Endothelial cell of umbilical vein (primary cell): ENCODE data around the gene ELOVL2. TPM values are rescaled to one million over a fixed set of nuclear protein-coding genes. Genes with fewer than 3 reads are reported as not detected.

Experiments used
- BruUV-seq: library from RNA; stranded (reverse); fragments of 400-500 nt; replicated peaks from 2 replicates; lab custom pipeline; 2021; lab: Mats Ljungman, UMichigan
- CTCF ChIA-PET: fragments of 300-600, 350-600 bp; sonication (Branson Sonifier 250); formaldehyde crosslinking; loops from one replicate; lab custom pipeline; 2021; ENCODE audit warnings: antibody characterized with exemption, inconsistent platforms; lab: Charles Lee
- POLR2A ChIA-PET: fragments of 300-600, 350-600 bp; sonication (Branson Sonifier 250); formaldehyde crosslinking; loops from one replicate; lab custom pipeline; 2021; ENCODE audit warnings: antibody characterized with exemption, inconsistent platforms; lab: Charles Lee
- DNase-seq: peaks from one replicate; pipeline ENCODE4 v3.0.0-alpha.2; 2011; ENCODE audit warnings: low read depth, low spot score
- FAIRE-seq: peaks from 2 replicates; lab custom pipeline; 2011; peaks lifted over from hg19 to GRCh38; lab: Jason Lieb, UNC
- H2AFZ ChIP-seq: 2 replicates; pipeline ENCODE4 v1.6.0; 2012; ENCODE audit warnings: low read depth, low read length, control low read depth, inconsistent platforms
- H3K27ac ChIP-seq: 2 replicates; pipeline ENCODE4 v1.5.1; 2011; ENCODE audit warnings: low read depth, mild to moderate bottlenecking, control low read depth, low read length, moderate library complexity; ENCODE audit not compliant: insufficient read depth
- H3K27me3 ChIP-seq, 2 experiments: 2 replicates each; pipeline versions ENCODE4 v1.6.0 to v1.6.1; 2011; ENCODE audit warnings: low read length in 2 of 2, mixed read lengths in 1 of 2; ENCODE audit not compliant: control insufficient read depth in 2 of 2, insufficient read depth in 2 of 2
- H3K36me3 ChIP-seq, 2 experiments: 2 replicates in 1 of 2; 3 replicates in 1 of 2; pipeline ENCODE4 v1.5.1; 2011; ENCODE audit warnings: low read length in 2 of 2, mild to moderate bottlenecking in 1 of 2, moderate library complexity in 1 of 2; ENCODE audit not compliant: control insufficient read depth in 2 of 2, insufficient read depth in 2 of 2; ENCODE audit errors: extremely low read depth in 1 of 2
- H3K4me1 ChIP-seq: 3 replicates; pipeline ENCODE4 v1.5.1; 2011; ENCODE audit warnings: mild to moderate bottlenecking, low read length; ENCODE audit not compliant: control insufficient read depth, insufficient read depth; ENCODE audit errors: extremely low read depth
- H3K4me2 ChIP-seq: 2 replicates; pipeline ENCODE4 v1.6.1; 2011; ENCODE audit warnings: low read length, control low read depth, mixed read lengths; ENCODE audit not compliant: insufficient read depth
- H3K4me3 ChIP-seq, 3 experiments: fragments of 200-600 bp in 1 of 3; sonication (generic), shearing (Covaris generic) in 1 of 3; replicated peaks in 1 of 3; 2 replicates each; pipeline ENCODE4 v1.5.1; 2011 to 2016; ENCODE audit warnings: control low read depth in 3 of 3, low read length in 3 of 3, mild to moderate bottlenecking in 2 of 3, inconsistent platforms in 1 of 3, low read depth in 1 of 3, moderate library complexity in 1 of 3; ENCODE audit not compliant: insufficient read depth in 1 of 3
- H3K79me2 ChIP-seq: 2 replicates; pipeline ENCODE4 v1.6.0; 2012; ENCODE audit warnings: low read length, inconsistent platforms; ENCODE audit not compliant: control insufficient read depth, insufficient read depth
- H3K9ac ChIP-seq: replicated peaks from 2 replicates; pipeline ENCODE3; 2011; ENCODE audit warnings: low read length, control low read depth; ENCODE audit not compliant: insufficient read depth; ENCODE audit errors: extremely low read depth
- H3K9me1 ChIP-seq: replicated peaks from 3 replicates; pipeline ENCODE4 v1.6.0; 2011; ENCODE audit warnings: mild to moderate bottlenecking, low read length; ENCODE audit not compliant: control insufficient read depth, insufficient read depth; ENCODE audit errors: extremely low read depth
- H3K9me3 ChIP-seq: replicated peaks from 2 replicates; pipeline ENCODE4 v1.5.1; 2012; ENCODE audit warnings: low read length, inconsistent platforms; ENCODE audit not compliant: control insufficient read depth, insufficient read depth
- H4K20me1 ChIP-seq: replicated peaks from 2 replicates; pipeline ENCODE3; 2011; ENCODE audit warnings: mild to moderate bottlenecking, low read length; ENCODE audit not compliant: control insufficient read depth, insufficient read depth; ENCODE audit errors: extremely low read depth
- CTCF ChIP-seq, 2 donors: IDR thresholded peaks; 1 replicate in 1 of 2; 2 replicates in 1 of 2; pipeline ENCODE4 v1.5.1; 2011; ENCODE audit warnings: low read length in 2 of 2, mild to moderate bottlenecking in 2 of 2, moderate library complexity in 2 of 2, control low read depth in 1 of 2, inconsistent platforms in 1 of 2, low read depth in 1 of 2; ENCODE audit not compliant: insufficient read depth in 1 of 2; ENCODE audit errors: extremely low read depth in 1 of 2
- EZH2 ChIP-seq: IDR thresholded peaks from 2 replicates; pipeline ENCODE4 v1.6.1; 2012; ENCODE audit warnings: borderline replicate concordance, low read depth, mild to moderate bottlenecking, moderate library complexity, low read length, inconsistent platforms; ENCODE audit not compliant: severe bottlenecking
- FOS ChIP-seq: IDR thresholded peaks from 2 replicates; pipeline ENCODE4 v1.6.1; 2011; ENCODE audit warnings: mild to moderate bottlenecking, low read length, moderate library complexity, borderline replicate concordance; ENCODE audit not compliant: insufficient read depth
- GATA2 ChIP-seq: IDR thresholded peaks from 2 replicates; pipeline ENCODE4 v1.7.0; 2011; ENCODE audit warnings: low read depth, mild to moderate bottlenecking, moderate library complexity, mixed read lengths, low read length; ENCODE audit not compliant: insufficient read length, insufficient read depth
- JUN ChIP-seq: IDR thresholded peaks from 2 replicates; pipeline ENCODE4 v1.6.1; 2011; ENCODE audit warnings: borderline replicate concordance, low read depth; ENCODE audit not compliant: insufficient read length, insufficient read depth
- MAX ChIP-seq: IDR thresholded peaks from 2 replicates; pipeline ENCODE4 v1.6.1; 2011; ENCODE audit not compliant: insufficient read depth, insufficient read length
- MYC ChIP-seq: IDR thresholded peaks from one replicate; pipeline ENCODE4 v1.6.1; 2011; ENCODE audit warnings: mild to moderate bottlenecking, low read depth, low read length
- POLR2A ChIP-seq: IDR thresholded peaks from 2 replicates; pipeline ENCODE4 v1.6.1; 2012; ENCODE audit warnings: low read depth, mild to moderate bottlenecking, control low read depth, low read length
- POLR2AphosphoS5 ChIP-seq: IDR thresholded peaks from 2 replicates; pipeline ENCODE4 v1.6.1; 2012; ENCODE audit warnings: low read depth, mild to moderate bottlenecking, control low read depth, low read length, moderate library complexity; ENCODE audit not compliant: insufficient read depth
- dilution Hi-C: fragments of 300-500 bp; cut with MboI; formaldehyde crosslinking; loops from one replicate; pipeline ENCODE4 v1.15.0; 2019; ENCODE audit warnings: low sequenced_read_pairs; ENCODE audit not compliant: extremely low pct_ligation_motif_present
- intact Hi-C: fragments of 100-400 bp; cut with micrococcal nuclease; formaldehyde crosslinking; loops from one replicate; pipeline ENCODE4 v1.10.0; 2022
- polyA plus RNA-seq, 4 experiments: library from polyadenylated mRNA; depleted of rRNA in 3 of 4; stranded (reverse) in 3 of 4; unstranded in 1 of 4; fragments of >200 nt; gene quantifications; 2 replicates each; pipeline versions ENCODE4 v1.2.1 to v1.2.3, GENCODE V29; 2011 to 2012; ENCODE audit warnings: missing spikeins in 1 of 4
- total RNA-seq: library from RNA; stranded (reverse); gene quantifications from 2 replicates; pipeline ENCODE4 v1.2.3, GENCODE V29; 2021

Gene ELOVL2
- total and polyA plus RNA-seq, 2 donors (not counting 3 experiments of a cell fraction or from before 2014, with no cell fraction given) = not detected

DNA sequence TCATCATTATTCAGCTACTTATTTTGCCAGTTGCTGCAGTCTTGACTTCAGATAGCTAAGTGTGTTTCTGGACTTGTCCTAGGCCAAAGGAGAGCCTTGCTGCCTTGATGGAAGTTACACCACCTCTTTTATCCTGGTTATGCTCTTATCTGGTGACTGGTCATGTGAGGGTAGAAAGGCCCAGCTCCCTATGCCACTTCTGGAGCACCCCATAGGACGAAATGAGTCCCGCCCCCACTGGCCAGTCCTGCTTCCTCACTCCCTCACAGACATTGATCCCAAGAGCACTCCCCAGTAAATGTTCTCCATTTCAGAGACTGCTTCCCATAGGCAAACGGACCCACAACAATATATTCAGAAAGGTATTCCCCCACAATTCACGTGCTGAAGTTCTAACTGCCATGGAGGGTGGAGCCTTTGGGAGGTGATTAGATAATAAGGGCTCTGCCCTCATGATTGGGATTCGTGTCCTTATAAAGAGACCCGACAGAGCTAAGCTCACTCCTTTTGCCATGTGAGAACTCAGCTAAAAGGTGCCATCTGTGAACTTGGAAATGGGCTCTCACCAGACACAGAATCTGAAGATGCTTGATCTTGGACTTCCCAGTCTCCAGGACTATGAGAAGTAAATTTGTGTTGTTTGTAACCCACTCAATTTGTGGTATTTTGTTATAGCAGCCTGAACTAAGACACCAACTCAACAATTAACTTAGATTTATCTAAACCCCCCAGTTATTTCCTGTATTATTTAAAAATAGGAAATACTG, 21.5 kb upstream of the ELOVL2 start:
- POLR2A ChIA-PET = no interaction called here
- DNase-seq = no peak
- Histone ChIP-seq H3K9me3 (no peaks in the 10 kb centered on the region), H3K9ac (no peak overlapping the region), H3K27ac (no peak overlapping the region), H3K27me3 (peaks cover 0 to 3% of the 10 kb centered on the region in 2 experiments), H3K4me3 (no peak overlapping the region), H4K20me1 (no peaks in the 10 kb centered on the region), H3K9me1 (no peaks in the 10 kb centered on the region), H3K79me2 (no peaks in the 10 kb centered on the region), H3K4me1 (no peaks in the 10 kb centered on the region), H3K36me3 (no peaks in the 10 kb centered on the region), H3K4me2 (no peak overlapping the region), H2AFZ (no peak overlapping the region)
- TF ChIP-seq CTCF (IDR thresholded peaks at IDR 0.05; ENCODE audit: extremely low read depth in 1 of 2, insufficient read depth in 1 of 2, low read depth in 1 of 2, low read length in 2 of 2) (no peak), EZH2 (no peak), MAX (no peak), JUN (no peak), MYC (no peak), GATA2 (no peak), POLR2AphosphoS5 (no peak), FOS (no peak), POLR2A (no peak)
- no TSS peak for BruUV-seq
- intact Hi-C loops = no loop called here
- CTCF ChIA-PET = interaction anchor here (0.6 to 6.0 kb wide), 8 partner anchors 10 to 587 kb away, joined by 3 to 43 read pairs (median 3); no protein-coding TSS in a partner anchor
- dilution Hi-C loops = no loop called here
- no peak for FAIRE-seq
